Cortex of kidney (tissue), 1 donor: Measurements from ENCODE around the gene RBMX2.
"Not testable (repeated sequence)": the region's sequence is repeated elsewhere in the genome, so short reads cannot be mapped to it uniquely, and the experiment has no call there.

Source experiments
- DNase-seq: peaks from one replicate; lab custom pipeline; 2025; lab: John Stamatoyannopoulos, UW

Gene RBMX2

GRCh38 chrX:130401415-130402207 is at the start of gene RBMX2:
Gene RBMX2, plus strand, starts transcription at chrX:130401987. Its CDS starts 46 bp downstream, at chrX:130402033.
- DNase-seq: peak; percentile 23

GRCh38 chrX:130352050-130352449 is 49.7 kb upstream of the RBMX2 start:
- DNase-seq: not testable (repeated sequence)

GRCh38 chrX:130376077-130376476 is 25.7 kb upstream of the RBMX2 start:
- no peak for DNase-seq

- DNase-seq: no peak
Measured at GRCh38 chrX:130378024-130378669, 23.6 kb upstream of the RBMX2 start.

- no peak for DNase-seq
Measured at GRCh38 chrX:130385520-130385919, 16.3 kb upstream of the RBMX2 start, which contains the start of gene GPR119. Gene GPR119, minus strand, starts transcription at chrX:130385674. Its CDS starts 227 bp downstream, at chrX:130385447.

GRCh38 chrX:130386408-130386808 is 15.4 kb upstream of the RBMX2 start:
- no peak for DNase-seq

- no peak for DNase-seq
Measured at GRCh38 chrX:130393451-130394074, 8.2 kb upstream of the RBMX2 start.

- DNase-seq: no peak
Measured at GRCh38 chrX:130395341-130395740, 6.4 kb upstream of the RBMX2 start.

- no peak for DNase-seq
Measured at GRCh38 chrX:130402208-130402684, 459 bp downstream of the RBMX2 start.

GRCh38 chrX:130413415-130413814 is 11.6 kb downstream of the RBMX2 start:
- DNase-seq: no peak

GRCh38 chrX:130414800-130415199 is 13.0 kb downstream of the RBMX2 start:
- no peak for DNase-seq

GRCh38 chrX:130415201-130415600 is 13.4 kb downstream of the RBMX2 start:
- no peak for DNase-seq

- DNase-seq: no peak
Measured at GRCh38 chrX:130416785-130417184, 15.0 kb downstream of the RBMX2 start.

GRCh38 chrX:130418066-130418465 is 16.3 kb downstream of the RBMX2 start:
- no peak for DNase-seq

- no peak for DNase-seq
Measured at GRCh38 chrX:130418740-130419139, 17.0 kb downstream of the RBMX2 start.

- DNase-seq: no peak
Measured at GRCh38 chrX:130419263-130419662, 17.5 kb downstream of the RBMX2 start.

GRCh38 chrX:130426531-130426930 is 24.7 kb downstream of the RBMX2 start:
- DNase-seq: no peak

- DNase-seq: not testable (repeated sequence)
Measured at GRCh38 chrX:130429236-130429635, 27.4 kb downstream of the RBMX2 start.

GRCh38 chrX:130435937-130436336 is 34.1 kb downstream of the RBMX2 start:
- DNase-seq: no peak

GRCh38 chrX:130437996-130438395 is 36.2 kb downstream of the RBMX2 start:
- DNase-seq: not testable (repeated sequence)

GRCh38 chrX:130443875-130444274 is 42.1 kb downstream of the RBMX2 start:
- DNase-seq: no peak

GRCh38 chrX:130444641-130445336 is 43.0 kb downstream of the RBMX2 start:
- DNase-seq: no peak
